HEK293T (cell line): ENCODE data around the gene ZNRF3.

ENCODE experiments used
- CTCF ChIA-PET: fragments of 350-600 bp; formaldehyde crosslinking; extraction: SDS; loops from one replicate; lab custom pipeline; 2021; ENCODE audit warnings: antibody characterized with exemption, inconsistent platforms; lab: Yijun Ruan, JAX
- POLR2A ChIA-PET: fragments of 350-600 bp; formaldehyde crosslinking; extraction: SDS; loops from one replicate; lab custom pipeline; 2020; ENCODE audit warnings: antibody characterized with exemption, inconsistent platforms; lab: Yijun Ruan, JAX
- DNase-seq: peaks from one replicate; pipeline ENCODE4 v3.0.0; 2012; ENCODE audit warnings: mixed read lengths; ENCODE audit errors: extremely low spot score
- ARNT ChIP-seq: fragments of 450-650 bp; IDR thresholded peaks from 2 replicates; pipeline ENCODE4 v1.6.1; 2017; ENCODE audit warnings: mild to moderate bottlenecking
- BHLHE40 ChIP-seq: fragments of 450-650 bp; IDR thresholded peaks from 2 replicates; pipeline ENCODE4 v1.6.1; 2016; ENCODE audit warnings: mild to moderate bottlenecking, moderate library complexity, borderline replicate concordance
- CTBP1 ChIP-seq: fragments of 450-650 bp; IDR thresholded peaks from 2 replicates; pipeline ENCODE4 v1.6.1; 2016; ENCODE audit warnings: borderline replicate concordance
- ELF4 ChIP-seq: fragments of 450-650 bp; IDR thresholded peaks from 2 replicates; pipeline ENCODE4 v1.6.1; 2017; ENCODE audit warnings: antibody characterized with exemption
- FOXA1 ChIP-seq: fragments of 450-650 bp; IDR thresholded peaks from 2 replicates; pipeline ENCODE4 v1.6.1; 2016; ENCODE audit warnings: mild to moderate bottlenecking
- FOXK2 ChIP-seq: fragments of 450-650 bp; IDR thresholded peaks from 2 replicates; pipeline ENCODE4 v1.6.1; 2016; ENCODE audit warnings: mild to moderate bottlenecking
- FOXM1 ChIP-seq: fragments of 450-650 bp; IDR thresholded peaks from 2 replicates; pipeline ENCODE4 v1.6.1; 2017; ENCODE audit warnings: mild to moderate bottlenecking, borderline replicate concordance
- HDGF ChIP-seq: fragments of 450-650 bp; IDR thresholded peaks from 2 replicates; pipeline ENCODE4 v1.6.1; 2017; ENCODE audit warnings: antibody characterized with exemption, borderline replicate concordance
- L3MBTL2 ChIP-seq: fragments of 450-650 bp; conservative IDR thresholded peaks from 2 replicates; pipeline ENCODE4 v1.6.1; 2016; ENCODE audit warnings: mild to moderate bottlenecking
- LEF1 ChIP-seq: fragments of 450-650 bp; IDR thresholded peaks from 2 replicates; pipeline ENCODE4 v1.6.1; 2017; ENCODE audit warnings: mild to moderate bottlenecking, borderline replicate concordance
- NFRKB ChIP-seq: fragments of 450-650 bp; IDR thresholded peaks from 2 replicates; pipeline ENCODE4 v1.6.1; 2016; ENCODE audit warnings: mild to moderate bottlenecking, moderate library complexity
- SP1 ChIP-seq: fragments of 450-650 bp; IDR thresholded peaks from 2 replicates; pipeline ENCODE4 v1.6.1; 2017
- SUZ12 ChIP-seq: fragments of 450-650 bp; IDR thresholded peaks from 2 replicates; pipeline ENCODE4 v1.6.1; 2016; ENCODE audit warnings: mild to moderate bottlenecking
- TARDBP ChIP-seq: fragments of 450-650 bp; IDR thresholded peaks from 2 replicates; pipeline ENCODE4 v1.6.1; 2016
- ZNF384 ChIP-seq: fragments of 450-650 bp; IDR thresholded peaks from 2 replicates; pipeline ENCODE4 v1.6.1; 2016
- TF ChIP-seq, protein P1 (sequence below): fragments of 450-650 bp; IDR thresholded peaks from 2 replicates; pipeline ENCODE4 v1.6.1; 2016

The ZNRF3 gene

DNA sequence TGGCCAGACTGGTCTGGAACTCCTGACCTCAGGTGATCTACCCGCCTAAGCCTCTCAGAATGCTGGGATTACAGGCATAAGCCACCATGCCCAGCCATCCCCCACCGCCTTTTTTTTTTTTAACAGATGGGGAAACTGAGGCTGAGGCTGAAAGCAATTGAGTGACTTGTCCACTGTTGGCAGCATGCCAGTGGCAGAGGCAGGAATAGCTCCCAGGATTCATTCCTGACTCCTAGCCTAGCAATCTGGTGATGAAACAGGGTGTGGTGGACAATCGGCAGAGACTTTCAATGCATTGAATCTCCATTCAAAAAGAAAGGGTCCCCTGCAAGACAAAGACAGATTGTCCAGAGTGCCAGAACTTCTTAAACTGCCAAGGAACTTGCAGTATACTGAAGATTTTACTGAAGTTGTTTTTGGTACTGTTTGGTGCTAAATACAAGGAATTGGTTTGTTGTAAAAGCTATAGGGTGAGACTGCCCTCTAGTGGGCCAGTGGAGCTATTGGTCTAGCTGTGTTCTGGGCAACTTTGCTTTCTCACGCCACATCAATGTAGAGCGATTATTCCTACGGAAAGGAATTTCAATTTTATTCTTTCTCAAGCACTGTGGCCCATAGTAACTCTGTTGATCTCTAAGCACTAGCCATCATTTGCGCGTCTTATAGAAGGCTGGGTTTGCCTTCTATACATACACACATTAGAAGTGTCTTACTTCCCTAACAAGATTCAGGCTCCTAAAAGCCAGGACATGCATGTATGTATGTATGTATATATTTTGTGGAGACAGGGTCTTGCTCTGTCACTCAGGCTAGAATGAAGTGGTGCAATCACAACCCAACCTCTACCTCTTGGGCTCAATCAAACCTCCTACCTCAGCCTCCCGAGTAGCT is 157.3 kb downstream of the ZNRF3 start:
- POLR2A ChIA-PET, result interaction anchor here (1.0 kb wide), 1 partner anchor 240 kb away, joined by 3 read pairs; the partner anchor contains the start of gene XBP1
- peak; percentile 77 for DNase-seq
- no peak for TF ChIP-seq ELF4
- TF ChIP-seq FOXM1, result no peak
- TF ChIP-seq BHLHE40, result no peak
- no peak for TF ChIP-seq LEF1
- no peak for TF ChIP-seq TARDBP
- TF ChIP-seq SP1, result no peak
- TF ChIP-seq, protein P1, sequence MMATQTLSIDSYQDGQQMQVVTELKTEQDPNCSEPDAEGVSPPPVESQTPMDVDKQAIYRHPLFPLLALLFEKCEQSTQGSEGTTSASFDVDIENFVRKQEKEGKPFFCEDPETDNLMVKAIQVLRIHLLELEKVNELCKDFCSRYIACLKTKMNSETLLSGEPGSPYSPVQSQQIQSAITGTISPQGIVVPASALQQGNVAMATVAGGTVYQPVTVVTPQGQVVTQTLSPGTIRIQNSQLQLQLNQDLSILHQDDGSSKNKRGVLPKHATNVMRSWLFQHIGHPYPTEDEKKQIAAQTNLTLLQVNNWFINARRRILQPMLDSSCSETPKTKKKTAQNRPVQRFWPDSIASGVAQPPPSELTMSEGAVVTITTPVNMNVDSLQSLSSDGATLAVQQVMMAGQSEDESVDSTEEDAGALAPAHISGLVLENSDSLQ, result no peak
- TF ChIP-seq CTBP1, result no peak
- CTCF ChIA-PET, result interaction anchor here (0.6 to 2.9 kb wide), 22 partner anchors 9 to 441 kb away, joined by 3 to 23 read pairs (median 4); no protein-coding TSS in a partner anchor

DNA sequence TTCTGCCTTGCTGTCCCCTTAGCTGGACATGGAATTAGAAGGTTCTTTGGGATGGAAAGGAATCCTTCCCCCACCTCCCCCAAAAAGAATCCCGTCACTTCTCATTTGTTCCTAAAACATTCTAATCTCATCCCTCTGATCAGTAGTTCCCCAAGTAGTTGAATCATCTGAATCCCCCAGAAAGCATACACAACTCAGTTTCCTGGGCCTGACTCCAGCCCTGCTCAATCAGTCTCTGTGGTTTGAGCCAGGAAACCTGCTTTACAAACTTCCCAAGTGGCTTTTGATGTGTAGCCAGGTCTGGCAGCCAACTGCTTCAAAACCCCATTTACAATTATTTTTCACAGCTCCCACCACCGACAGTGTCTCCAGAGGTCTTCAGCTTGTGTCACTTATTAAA is 158.0 kb downstream of the ZNRF3 start:
- ChIA-PET CTCF (interaction anchor here (0.5 to 1.9 kb wide), 9 partner anchors 12 to 212 kb away, joined by 3 to 8 read pairs (median 5); no protein-coding TSS in a partner anchor), POLR2A (no interaction called here)
- no peak for TF ChIP-seq ARNT
- TF ChIP-seq LEF1, result no peak
- TF ChIP-seq BHLHE40, result no peak
- no peak for TF ChIP-seq ELF4
- TF ChIP-seq L3MBTL2, result no peak
- TF ChIP-seq TARDBP, result no peak
- no peak for TF ChIP-seq FOXM1
- TF ChIP-seq FOXK2, result no peak
- no peak for TF ChIP-seq SUZ12
- no peak for TF ChIP-seq FOXA1
- TF ChIP-seq, protein P1, result no peak
- no peak for TF ChIP-seq SP1
- no peak for TF ChIP-seq ZNF384
- no peak for TF ChIP-seq HDGF
- TF ChIP-seq NFRKB, result no peak
- TF ChIP-seq CTBP1, result no peak
- no peak for DNase-seq

DNA sequence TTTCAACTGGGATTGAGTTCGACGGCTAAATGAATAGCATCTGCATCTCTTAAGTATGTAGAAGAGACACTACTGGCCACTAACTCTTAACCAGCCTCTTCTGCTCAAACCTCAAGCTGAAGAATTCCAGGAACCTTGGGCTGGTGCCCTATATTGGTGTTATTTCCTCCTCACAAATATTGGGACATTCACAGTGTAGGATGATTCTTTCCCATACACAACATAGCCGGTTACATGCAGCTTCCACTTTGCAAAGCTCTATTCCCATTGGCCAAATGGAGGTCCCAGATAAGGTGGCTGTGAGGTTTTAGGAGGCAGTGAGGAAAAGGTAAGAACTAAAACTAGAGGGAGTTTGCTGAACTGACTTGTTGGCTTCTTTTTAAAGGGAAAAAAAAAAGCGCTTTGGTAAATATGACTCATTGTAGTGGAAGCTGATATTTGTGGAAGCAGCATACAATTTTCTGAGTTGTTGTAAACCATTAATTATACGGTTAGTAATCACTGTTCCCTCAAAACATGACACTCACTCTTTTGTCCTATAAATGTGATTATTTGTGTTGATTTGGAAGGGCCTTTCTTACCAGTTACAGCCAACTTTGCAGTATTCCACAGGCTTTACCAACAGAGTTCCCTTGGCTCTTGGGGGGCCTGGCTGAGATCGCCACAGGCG is 160.7 kb downstream of the ZNRF3 start:
- ChIA-PET CTCF (no interaction called here), POLR2A (no interaction called here)
- DNase-seq, result no peak
- TF ChIP-seq ELF4, result no peak

DNA sequence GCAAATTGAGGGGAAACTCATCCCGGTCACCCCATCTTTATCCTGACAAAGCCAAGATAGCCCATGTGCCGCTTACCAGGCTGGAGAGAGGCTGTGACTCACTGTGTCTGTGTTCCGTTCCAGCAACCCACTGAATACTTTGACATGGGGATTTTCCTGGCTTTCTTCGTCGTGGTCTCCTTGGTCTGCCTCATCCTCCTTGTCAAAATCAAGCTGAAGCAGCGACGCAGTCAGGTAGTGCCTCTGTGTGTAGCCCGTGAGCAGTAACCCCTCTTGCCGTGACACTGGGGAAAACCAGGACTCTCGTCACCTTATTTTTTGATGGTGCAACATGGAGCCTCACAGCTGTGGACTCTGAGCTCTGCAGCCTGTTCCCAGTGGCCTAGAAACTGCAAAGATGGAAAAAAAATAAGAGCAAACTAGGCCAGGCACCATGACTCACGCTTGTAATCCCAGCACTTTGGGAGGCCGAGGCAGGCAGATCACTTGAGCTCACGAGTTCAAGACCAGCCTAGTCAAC is 161.3 kb downstream of the ZNRF3 start:
- TF ChIP-seq NFRKB (no peak), CTBP1 (no peak), SP1 (no peak)
- POLR2A ChIA-PET, result no interaction called here
- CTCF ChIA-PET, result interaction anchor here (1.0 kb wide), 1 partner anchor 93 kb away, joined by 3 read pairs; no protein-coding TSS in a partner anchor
- no peak for DNase-seq

DNA sequence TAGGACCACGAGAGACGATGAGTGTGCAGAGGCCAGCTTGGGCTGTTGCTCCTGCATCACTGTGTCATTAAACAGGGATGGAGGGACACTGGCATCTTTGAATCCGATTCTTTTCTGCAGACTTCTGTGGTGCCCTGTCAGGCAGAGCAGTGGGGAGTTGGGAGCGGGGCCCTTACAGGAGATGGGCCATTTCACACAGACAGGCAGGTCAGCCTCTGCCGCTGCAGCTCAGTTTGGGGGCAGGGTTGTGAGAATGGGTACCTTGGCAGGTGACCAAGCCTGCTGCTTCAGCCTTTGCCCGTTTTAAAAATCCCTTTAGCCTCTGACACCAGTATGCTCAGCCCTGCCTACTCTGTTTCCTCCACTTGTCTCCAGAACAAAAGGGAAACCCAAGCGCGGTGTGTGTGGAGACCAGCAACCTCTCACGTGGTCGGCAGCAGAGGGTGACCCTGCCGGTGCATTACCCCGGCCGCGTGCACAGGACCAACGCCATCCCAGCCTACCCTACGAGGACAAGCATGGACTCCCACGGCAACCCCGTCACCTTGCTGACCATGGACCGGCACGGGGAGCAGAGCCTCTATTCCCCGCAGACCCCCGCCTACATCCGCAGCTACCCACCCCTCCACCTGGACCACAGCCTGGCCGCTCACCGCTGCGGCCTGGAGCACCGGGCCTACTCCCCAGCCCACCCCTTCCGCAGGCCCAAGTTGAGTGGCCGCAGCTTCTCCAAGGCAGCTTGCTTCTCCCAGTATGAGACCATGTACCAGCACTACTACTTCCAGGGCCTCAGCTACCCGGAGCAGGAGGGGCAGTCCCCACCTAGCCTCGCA is 165.7 kb downstream of the ZNRF3 start:
- CTCF ChIA-PET, result interaction anchor here (1.6 kb wide), 1 partner anchor 8 kb away, joined by 4 read pairs; no protein-coding TSS in a partner anchor

DNA sequence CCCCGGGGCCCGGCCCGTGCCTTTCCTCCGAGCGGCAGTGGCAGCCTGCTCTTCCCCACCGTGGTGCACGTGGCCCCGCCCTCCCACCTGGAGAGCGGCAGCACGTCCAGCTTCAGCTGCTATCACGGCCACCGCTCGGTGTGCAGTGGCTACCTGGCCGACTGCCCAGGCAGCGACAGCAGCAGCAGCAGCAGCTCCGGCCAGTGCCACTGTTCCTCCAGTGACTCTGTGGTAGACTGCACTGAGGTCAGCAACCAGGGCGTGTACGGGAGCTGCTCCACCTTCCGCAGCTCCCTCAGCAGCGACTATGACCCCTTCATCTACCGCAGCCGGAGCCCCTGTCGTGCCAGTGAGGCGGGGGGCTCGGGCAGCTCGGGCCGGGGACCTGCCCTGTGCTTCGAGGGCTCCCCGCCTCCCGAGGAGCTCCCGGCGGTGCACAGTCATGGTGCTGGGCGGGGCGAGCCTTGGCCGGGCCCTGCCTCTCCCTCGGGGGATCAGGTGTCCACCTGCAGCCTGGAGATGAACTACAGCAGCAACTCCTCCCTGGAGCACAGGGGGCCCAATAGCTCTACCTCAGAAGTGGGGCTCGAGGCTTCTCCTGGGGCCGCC is 166.4 kb downstream of the ZNRF3 start:
- no peak for DNase-seq
- ChIA-PET POLR2A (interaction anchor here (0.7 kb wide), 1 partner anchor 19 kb away, joined by 3 read pairs; no protein-coding TSS in a partner anchor), CTCF (interaction anchor here (1.6 kb wide), 1 partner anchor 9 kb away, joined by 4 read pairs; no protein-coding TSS in a partner anchor)
- TF ChIP-seq BHLHE40 (no peak), FOXM1 (no peak), HDGF (no peak), ARNT (no peak), ZNF384 (no peak), L3MBTL2 (no peak), CTBP1 (no peak), TARDBP (no peak), FOXA1 (no peak), NFRKB (no peak), FOXK2 (no peak)
- TF ChIP-seq, protein P1, result no peak

More for the DNA sequence above, 165.7 kb downstream of the ZNRF3 start:
- POLR2A ChIA-PET, result interaction anchor here (0.7 kb wide), 1 partner anchor 18 kb away, joined by 3 read pairs; no protein-coding TSS in a partner anchor
- DNase-seq, result no peak
- no peak for TF ChIP-seq FOXK2
